WERI-Rb-1 (cell line): ENCODE data around the gene PAK1.

ENCODE experiments used
- DNase-seq: peaks from one replicate; pipeline ENCODE4 v3.0.0-alpha.2; 2020
- H3K27ac ChIP-seq: fragments of 250-450 bp; sonication (Bioruptor Pico); 2 replicates; pipeline ENCODE4 v1.5.1; 2020; ENCODE audit warnings: mild to moderate bottlenecking, moderate library complexity
- H3K27me3 ChIP-seq: fragments of 250-450 bp; sonication (Bioruptor Pico); 2 replicates; pipeline ENCODE4 v1.5.1; 2021; ENCODE audit warnings: mild to moderate bottlenecking, low read depth, moderate library complexity; ENCODE audit not compliant: insufficient read depth, severe bottlenecking
- H3K36me3 ChIP-seq: fragments of 250-450 bp; sonication (Bioruptor Pico); 2 replicates; pipeline ENCODE4 v1.5.1; 2020; ENCODE audit warnings: mild to moderate bottlenecking, moderate library complexity
- H3K4me3 ChIP-seq: 2 replicates; pipeline ENCODE4 v1.5.1; 2011; ENCODE audit warnings: low read depth, mild to moderate bottlenecking, control low read depth, low read length
- H3K9me3 ChIP-seq: fragments of 250-450 bp; sonication (Bioruptor Pico); 2 replicates; pipeline ENCODE4 v1.5.1; 2021; ENCODE audit warnings: mild to moderate bottlenecking, moderate library complexity; ENCODE audit not compliant: severe bottlenecking
- TF ChIP-seq, protein P1 (sequence below): IDR thresholded peaks from 2 replicates; pipeline ENCODE4 v1.5.1; 2011; ENCODE audit warnings: low read depth, mild to moderate bottlenecking, control low read depth, inconsistent platforms, low read length

PAK1 gene

DNA sequence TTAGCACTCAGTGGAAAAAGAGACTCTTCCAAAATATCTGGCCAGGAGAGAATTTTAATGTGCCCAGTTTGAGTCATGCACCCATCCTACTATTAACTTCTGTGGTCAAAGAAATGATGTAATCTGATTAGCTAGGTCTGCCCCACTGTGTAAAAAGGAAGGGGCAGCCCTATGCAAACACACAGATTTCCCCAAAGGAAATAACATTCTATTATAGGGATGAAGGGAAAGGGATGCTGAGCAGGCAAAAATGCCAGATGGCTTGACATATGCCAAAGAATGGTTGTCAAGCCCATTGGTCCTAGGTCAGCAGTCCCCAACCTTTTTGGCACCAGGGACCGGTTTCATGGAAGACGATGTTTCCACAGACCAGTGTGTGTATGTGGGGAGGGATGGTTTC lies 43.3 kb upstream of the PAK1 start:
- TF ChIP-seq, protein P1, sequence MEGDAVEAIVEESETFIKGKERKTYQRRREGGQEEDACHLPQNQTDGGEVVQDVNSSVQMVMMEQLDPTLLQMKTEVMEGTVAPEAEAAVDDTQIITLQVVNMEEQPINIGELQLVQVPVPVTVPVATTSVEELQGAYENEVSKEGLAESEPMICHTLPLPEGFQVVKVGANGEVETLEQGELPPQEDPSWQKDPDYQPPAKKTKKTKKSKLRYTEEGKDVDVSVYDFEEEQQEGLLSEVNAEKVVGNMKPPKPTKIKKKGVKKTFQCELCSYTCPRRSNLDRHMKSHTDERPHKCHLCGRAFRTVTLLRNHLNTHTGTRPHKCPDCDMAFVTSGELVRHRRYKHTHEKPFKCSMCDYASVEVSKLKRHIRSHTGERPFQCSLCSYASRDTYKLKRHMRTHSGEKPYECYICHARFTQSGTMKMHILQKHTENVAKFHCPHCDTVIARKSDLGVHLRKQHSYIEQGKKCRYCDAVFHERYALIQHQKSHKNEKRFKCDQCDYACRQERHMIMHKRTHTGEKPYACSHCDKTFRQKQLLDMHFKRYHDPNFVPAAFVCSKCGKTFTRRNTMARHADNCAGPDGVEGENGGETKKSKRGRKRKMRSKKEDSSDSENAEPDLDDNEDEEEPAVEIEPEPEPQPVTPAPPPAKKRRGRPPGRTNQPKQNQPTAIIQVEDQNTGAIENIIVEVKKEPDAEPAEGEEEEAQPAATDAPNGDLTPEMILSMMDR, result no peak
- no peak overlapping the region for H3K27ac ChIP-seq
- H3K27me3 ChIP-seq, result no peaks in the 10 kb centered on the region
- no peak for DNase-seq
- H3K4me3 ChIP-seq, result no peak overlapping the region
- no peaks in the 10 kb centered on the region for H3K36me3 ChIP-seq
- no peaks in the 10 kb centered on the region for H3K9me3 ChIP-seq

DNA sequence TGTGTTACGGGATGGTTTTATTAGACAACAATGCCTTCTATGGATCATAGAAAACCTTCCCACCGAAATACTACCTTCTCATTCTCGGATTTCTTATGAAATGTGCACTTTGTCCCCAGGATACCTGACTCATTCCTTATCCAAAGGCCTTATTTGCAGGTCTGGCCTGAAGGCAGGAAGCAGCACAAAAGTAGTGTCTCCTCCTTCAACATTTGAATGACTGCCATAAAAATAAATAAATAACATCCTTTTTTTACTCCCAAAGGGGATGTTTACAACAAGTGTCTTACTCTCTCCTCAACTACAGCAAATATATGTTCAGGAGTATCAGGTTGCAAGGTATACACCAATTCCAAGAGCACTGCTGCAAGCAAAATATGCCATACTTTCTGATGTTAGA lies 41.6 kb upstream of the PAK1 start:
- TF ChIP-seq, protein P1, result no peak
- H3K4me3 ChIP-seq, result no peak overlapping the region
- no peak for DNase-seq
- H3K27me3 ChIP-seq, result no peaks in the 10 kb centered on the region
- H3K36me3 ChIP-seq, result no peaks in the 10 kb centered on the region
- no peak overlapping the region for H3K27ac ChIP-seq
- no peaks in the 10 kb centered on the region for H3K9me3 ChIP-seq

DNA sequence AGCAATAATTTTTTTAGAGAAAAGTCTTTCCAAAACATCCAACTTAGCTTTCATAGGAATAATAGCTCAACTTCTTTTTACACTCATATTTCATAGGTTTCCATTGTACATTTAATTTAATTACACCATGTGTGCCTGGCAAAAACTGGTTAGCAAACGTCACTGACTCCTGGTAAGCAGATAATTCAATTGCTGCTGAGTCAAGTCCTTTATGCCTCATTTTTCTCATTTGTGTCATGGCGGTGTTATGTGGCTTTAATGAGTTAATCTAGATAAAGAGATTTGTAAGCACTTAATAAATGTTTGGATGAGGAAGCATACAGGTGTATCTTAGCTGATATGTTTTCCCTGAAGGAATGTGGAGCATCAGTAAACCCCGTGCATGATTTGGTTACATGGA lies 41.2 kb upstream of the PAK1 start:
- Histone ChIP-seq H3K27me3 (no peaks in the 10 kb centered on the region), H3K27ac (no peak overlapping the region), H3K36me3 (no peaks in the 10 kb centered on the region), H3K9me3 (no peaks in the 10 kb centered on the region), H3K4me3 (no peak overlapping the region)
- DNase-seq, result no peak
- TF ChIP-seq, protein P1, result no peak

DNA sequence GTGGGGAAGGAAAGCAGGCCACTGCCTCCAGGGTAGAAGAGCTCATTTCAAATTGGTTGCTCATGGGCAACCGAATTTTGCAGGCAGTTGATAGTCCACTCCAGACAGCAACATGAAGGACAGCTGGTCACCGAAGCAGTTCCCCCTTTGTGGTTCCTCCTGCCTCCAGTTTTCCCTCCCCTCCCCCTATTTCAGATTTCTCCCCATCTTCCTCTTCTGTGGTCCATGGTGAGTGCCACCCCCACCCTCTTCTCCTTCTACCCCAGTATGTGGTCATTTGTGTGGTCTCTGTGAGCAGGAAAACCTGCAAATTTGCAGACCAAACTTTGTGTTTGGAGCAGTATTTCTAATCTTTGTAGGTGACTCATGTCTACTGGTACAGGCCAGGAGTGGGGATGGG lies 38.2 kb upstream of the PAK1 start:
- TF ChIP-seq, protein P1, result no peak
- DNase-seq, result no peak
- Histone ChIP-seq H3K27me3 (no peaks in the 10 kb centered on the region), H3K27ac (no peak overlapping the region), H3K36me3 (no peaks in the 10 kb centered on the region), H3K4me3 (no peak overlapping the region), H3K9me3 (no peaks in the 10 kb centered on the region)

DNA sequence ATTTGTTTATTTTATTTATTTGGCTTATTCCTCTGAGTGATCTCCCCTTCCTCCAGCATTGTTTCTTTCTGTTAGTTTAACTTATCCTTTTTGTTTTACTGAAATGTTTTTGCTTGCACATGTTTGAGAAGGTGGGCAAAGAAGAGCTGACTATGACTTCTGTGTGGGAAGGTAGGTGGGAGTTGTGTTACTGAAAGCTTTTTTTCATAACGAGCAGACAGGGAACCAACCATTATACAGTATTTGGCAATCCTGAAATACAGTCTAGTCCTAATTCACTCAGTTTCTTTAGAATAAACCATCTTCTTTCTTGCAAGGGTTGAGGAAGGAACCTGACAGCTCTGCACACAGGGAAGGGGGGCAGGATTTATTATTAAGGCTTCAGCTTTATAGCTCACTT lies 37.0 kb upstream of the PAK1 start:
- H3K36me3 ChIP-seq, result no peaks in the 10 kb centered on the region
- TF ChIP-seq, protein P1, result no peak
- H3K27me3 ChIP-seq, result no peaks in the 10 kb centered on the region
- no peak overlapping the region for H3K27ac ChIP-seq
- no peaks in the 10 kb centered on the region for H3K9me3 ChIP-seq
- no peak overlapping the region for H3K4me3 ChIP-seq
- DNase-seq, result no peak

DNA sequence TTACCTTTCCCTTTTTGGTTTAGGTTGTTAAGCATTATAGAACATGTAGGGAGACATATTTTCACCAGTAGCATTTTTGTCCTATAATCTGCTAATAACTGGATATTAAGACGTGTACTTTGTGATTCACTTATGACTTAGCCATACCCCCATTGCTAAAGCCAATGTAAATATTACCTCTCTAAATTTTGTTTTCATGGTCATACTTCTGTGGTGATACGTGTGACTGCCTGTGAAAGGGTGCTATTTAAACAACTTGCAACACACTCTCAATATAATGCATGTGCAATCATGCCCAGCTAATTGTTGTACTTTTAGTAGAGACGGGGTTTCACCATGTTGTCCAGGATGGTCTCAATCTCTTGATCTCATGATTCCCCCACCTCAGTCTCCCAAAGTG lies 36.2 kb upstream of the PAK1 start:
- Histone ChIP-seq H3K27ac (no peak overlapping the region), H3K4me3 (no peak overlapping the region), H3K27me3 (no peaks in the 10 kb centered on the region), H3K36me3 (no peaks in the 10 kb centered on the region), H3K9me3 (no peaks in the 10 kb centered on the region)
- TF ChIP-seq, protein P1, result no peak
- no peak for DNase-seq
